ENCODE data around the gene CACNA1C. TPM values are rescaled to one million over a fixed set of nuclear protein-coding genes. Genes with fewer than 3 reads are reported as not detected.

The CACNA1C gene
- total and polyA plus RNA-seq, 2 of the 4 experiments (the other 2 are of a cell fraction) = 1.6 to 2.6 TPM

- no peak overlapping the region for H3K4ac ChIP-seq (ENCODE audit: low read depth, low read length)
- 93% methylated on average over 3 of the region's 11 CpGs; no CpG with 5 or more reads in 1 of the 2 experiments for WGBS, 2 experiments (ENCODE audit: extremely low coverage in 2 of 2, insufficient read length in 1 of 2)
- ChIA-PET POLR2A (ENCODE audit: unreplicated experiment) (no interaction called here), CTCF (no interaction called here)
- H3K27ac ChIP-seq (ENCODE audit: insufficient read depth, low read length) = no peak overlapping the region
- H3K9ac ChIP-seq (ENCODE audit: low read depth, low read length) = no peak overlapping the region
- H4K91ac ChIP-seq (ENCODE audit: insufficient read depth, low read depth, low read length) = no peak overlapping the region
- 0 out of 2 replicates have a peak overlapping the region, but pooled peaks have one; percentile 6 for H2AK5ac ChIP-seq (ENCODE audit: low read depth, low read length)
- H4K20me1 ChIP-seq (ENCODE audit: insufficient read depth, low read length) = no peaks in the 10 kb centered on the region
- no peaks in the 10 kb centered on the region for H3K9me3 ChIP-seq (ENCODE audit: control insufficient read depth, insufficient read depth, low read length)
- peak overlapping the region; percentile 50 for H2AK9ac ChIP-seq (replicated peaks; ENCODE audit: low read depth, low read length, poor library complexity)
- peak overlapping the region; percentile 38 for H2AFZ ChIP-seq (replicated peaks; ENCODE audit: low read length, poor library complexity)
- H3K14ac ChIP-seq (replicated peaks; ENCODE audit: low read depth, low read length) = no peak overlapping the region
- no peaks in the 10 kb centered on the region for H3K4me1 ChIP-seq (ENCODE audit: control insufficient read depth, insufficient read depth, low read length)
- no peak overlapping the region for H4K5ac ChIP-seq (ENCODE audit: low read depth, low read length)
- H2BK20ac ChIP-seq (ENCODE audit: low read depth, low read length) = no peak overlapping the region
- no peak overlapping the region for H3K4me2 ChIP-seq (ENCODE audit: low read depth, low read length)
- H3K23ac ChIP-seq (ENCODE audit: low read depth, low read length) = no peak overlapping the region
- no peak overlapping the region for H3K4me3 ChIP-seq (ENCODE audit: insufficient read depth, low read depth, low read length)
- peaks cover 5% of the 10 kb centered on the region for H3K36me3 ChIP-seq (ENCODE audit: control insufficient read depth, insufficient read depth, low read length)
- in situ Hi-C loops (cut with MboI; ENCODE audit: low sequenced_read_pairs) = no loop called here
- no peak for TF ChIP-seq CTCF (conservative IDR thresholded peaks at IDR 0.05; ENCODE audit: low read depth, low read length)
- TF ChIP-seq BHLHE40 (IDR thresholded peaks at IDR 0.05; ENCODE audit: low read depth, low read length) = no peak
- TF ChIP-seq MAFK (IDR thresholded peaks at IDR 0.05; ENCODE audit: low read depth, low read length) = no peak
- no peak for TF ChIP-seq MAZ (IDR thresholded peaks at IDR 0.05; ENCODE audit: borderline replicate concordance, low read depth, low read length)
- no peak for TF ChIP-seq RCOR1 (IDR thresholded peaks at IDR 0.05; ENCODE audit: insufficient replicate concordance, low read length)
- no peak for TF ChIP-seq SMC3 (IDR thresholded peaks at IDR 0.05; ENCODE audit: low read depth, low read length)
- TF ChIP-seq RFX5 (IDR thresholded peaks at IDR 0.05; ENCODE audit: low read depth, low read length) = no peak
- TF ChIP-seq RAD21 (IDR thresholded peaks at IDR 0.05; ENCODE audit: low read length) = no peak
- TF ChIP-seq MXI1 (IDR thresholded peaks at IDR 0.05; ENCODE audit: borderline replicate concordance, low read depth, low read length) = no peak
- no peak for TF ChIP-seq FOS (IDR thresholded peaks at IDR 0.05; ENCODE audit: low read depth, low read length)
- no peak for TF ChIP-seq NFE2L2 (IDR thresholded peaks at IDR 0.05; ENCODE audit: low read depth, low read length)
- no peak for TF ChIP-seq USF2 (IDR thresholded peaks at IDR 0.05; ENCODE audit: low read depth, low read length)
- TF ChIP-seq ELK1 (IDR thresholded peaks at IDR 0.05; ENCODE audit: borderline replicate concordance, low read depth, low read length) = no peak
- TF ChIP-seq POLR2A (IDR thresholded peaks at IDR 0.05; ENCODE audit: low read depth, low read length) = no peak
- TF ChIP-seq CHD1 (IDR thresholded peaks at IDR 0.05; ENCODE audit: low read depth, low read length) = no peak
- no peak for TF ChIP-seq CEBPB (IDR thresholded peaks at IDR 0.05; ENCODE audit: low read depth, low read length)
- H3K9me1 ChIP-seq (ENCODE audit: insufficient read depth, low read length) = no peaks in the 10 kb centered on the region
- intact Hi-C loops (cut with micrococcal nuclease) = no loop called here
- no peaks in the 10 kb centered on the region for H3K79me1 ChIP-seq (ENCODE audit: low read depth in 1 of 2, low read length in 2 of 2)
- no peak for DNase-seq
- H4K8ac ChIP-seq (ENCODE audit: low read depth in 2 of 2, low read length in 2 of 2) = no peak overlapping the region
- H3K18ac ChIP-seq (ENCODE audit: low read depth, low read length) = no peak overlapping the region
- no peak overlapping the region for H2BK15ac ChIP-seq (ENCODE audit: low read depth, low read length)
- H2BK5ac ChIP-seq (ENCODE audit: low read depth, low read length, poor library complexity, severe bottlenecking) = no peak overlapping the region
- no TSS peak for BruUV-seq (replicated peaks)
- dilution Hi-C loops (cut with HindIII; ENCODE audit: low sequenced_read_pairs, unreplicated experiment) = no loop called here
- no peak for ATAC-seq (ENCODE audit: low read depth)
- no peak overlapping the region for H3K56ac ChIP-seq (ENCODE audit: extremely low read depth, insufficient read depth, low read length)
- H3K27me3 ChIP-seq (ENCODE audit: control insufficient read depth, insufficient read depth, low read length) = no peaks in the 10 kb centered on the region; the same call in 1 of the 2 replicates
- no peak overlapping the region for H2BK120ac ChIP-seq (ENCODE audit: low read depth, low read length)
Measured at GRCh38 chr12:2627835-2628191, 575.0 kb downstream of the CACNA1C start.

Measured in IMR-90 (cell line).